ENCODE results near the gene AZIN2. TPM values are rescaled to one million over a fixed set of nuclear protein-coding genes. Genes with fewer than 3 reads are reported as not detected.

The AZIN2 gene
- total and polyA plus RNA-seq, 2 of the 13 experiments (the other 11 are each of a cell fraction or from before 2014, with no cell fraction given), result 1.7 to 3.5 TPM

- TF ChIP-seq ZBTB37 (CRISPR knock-in tag; IDR thresholded peaks at IDR 0.05), result no peak
- no peak for TF ChIP-seq STAG1 (CRISPR knock-in tag; IDR thresholded peaks at IDR 0.05)
- no peak for TF ChIP-seq ATF7 (IDR thresholded peaks at IDR 0.05)
- peak; percentile 60; the same call in 1 of the 2 replicates for TF ChIP-seq ATF7 (CRISPR knock-in tag; IDR thresholded peaks at IDR 0.05)
- TF ChIP-seq ZFP91 (CRISPR knock-in tag; IDR thresholded peaks at IDR 0.05; ENCODE audit: borderline replicate concordance), result peak; percentile 96
- no peak for TF ChIP-seq NR3C1 (CRISPR knock-in tag; IDR thresholded peaks at IDR 0.05)
- no peak; the same call in 1 of the 2 replicates for TF ChIP-seq ZNF674 (CRISPR knock-in tag; IDR thresholded peaks at IDR 0.05; ENCODE audit: low read depth)
- TF ChIP-seq DR1 (CRISPR knock-in tag; IDR thresholded peaks at IDR 0.05), result peak; percentile 62
- TF ChIP-seq ZNF552 (CRISPR knock-in tag; IDR thresholded peaks at IDR 0.05; ENCODE audit: borderline replicate concordance), result peak; percentile 48; the same call in 1 of the 2 replicates
- TF ChIP-seq SIN3B (IDR thresholded peaks at IDR 0.05; ENCODE audit: low read length), result peak; percentile 75; the same call in 1 of the 2 replicates
- TF ChIP-seq FLYWCH1 (CRISPR knock-in tag; IDR thresholded peaks at IDR 0.05), result no peak
- no peak for TF ChIP-seq SMARCE1 (IDR thresholded peaks at IDR 0.05; ENCODE audit: borderline replicate concordance)
- TF ChIP-seq ZBTB42 (CRISPR knock-in tag; IDR thresholded peaks at IDR 0.05), result no peak
- peak; percentile 75; the same call in 1 of the 2 replicates for TF ChIP-seq ZXDC (CRISPR knock-in tag; IDR thresholded peaks at IDR 0.05)
- TF ChIP-seq MBD4 (IDR thresholded peaks at IDR 0.05; ENCODE audit: borderline replicate concordance, low read length), result no peak
- TF ChIP-seq ZBTB1 (CRISPR knock-in tag; IDR thresholded peaks at IDR 0.05; ENCODE audit: borderline replicate concordance), result no peak
- TF ChIP-seq THRA (CRISPR knock-in tag; IDR thresholded peaks at IDR 0.05; ENCODE audit: borderline replicate concordance), result peak; percentile 98
- no peak for TF ChIP-seq MATR3 (CRISPR knock-in tag; IDR thresholded peaks at IDR 0.05)
- TF ChIP-seq EP300 (IDR thresholded peaks at IDR 0.05; ENCODE audit: low read depth in 2 of 2, low read length in 2 of 2), result peak in 1 of 2 experiments; percentile 67; a peak in 2 of 4 replicates
- 0 out of 2 replicates have a peak, but pooled peaks have one; percentile 44 for TF ChIP-seq EP300 (CRISPR knock-in tag; IDR thresholded peaks at IDR 0.05; ENCODE audit: borderline replicate concordance)
- no peak for TF ChIP-seq SMC3 (IDR thresholded peaks at IDR 0.05; ENCODE audit: low read length)
- TF ChIP-seq SMYD3 (CRISPR knock-in tag; IDR thresholded peaks at IDR 0.05), result 0 out of 2 replicates have a peak, but pooled peaks have one; percentile 42
Observed at GRCh38 chr1:33127001-33127823, 46.3 kb downstream of the AZIN2 start (continued).

Data from HepG2 (cell line).